GM18870 (cell line): ENCODE data around the gene COPS3.

Source experiments
- ATAC-seq: cut with Tn5 transposase; IDR thresholded peaks from one replicate; pipeline ENCODE4 v1.9.1; 2021; ENCODE audit warnings: moderate library complexity; ENCODE audit not compliant: unreplicated experiment

COPS3 gene

DNA sequence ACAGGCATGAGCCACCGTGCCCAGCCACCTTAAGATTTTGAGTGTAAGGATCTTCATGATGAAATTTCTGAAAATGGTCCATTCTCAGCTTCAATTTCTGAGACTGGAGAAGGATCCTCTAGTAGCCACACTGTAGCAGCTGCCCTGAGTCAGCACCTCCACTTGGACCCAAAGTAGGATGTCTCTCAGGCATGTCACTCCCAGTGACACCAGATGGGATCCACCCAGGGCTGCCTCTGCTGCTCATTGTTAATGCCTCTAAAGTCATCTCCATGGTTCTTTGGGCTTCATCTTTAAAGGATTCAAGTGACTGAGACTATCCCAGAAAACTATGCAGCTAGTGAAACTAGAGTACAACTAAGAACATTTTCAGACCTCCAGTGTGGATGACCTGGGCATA is 82.8 kb downstream of the COPS3 start:
- ATAC-seq: no peak

- no peak for ATAC-seq
Measured at GRCh38 chr17:17196776-17197175, 84.3 kb downstream of the COPS3 start.
